Measurements from ENCODE around the gene GPR137B. TPM values are rescaled to one million over a fixed set of nuclear protein-coding genes. Genes with fewer than 3 reads are reported as not detected.

Gene GPR137B
- total and polyA plus RNA-seq, 12 donors = 3.4 to 30.0 (median 13.7) TPM

GRCh38 chr1:236167154-236167553, 24.8 kb downstream of the GPR137B start:
- Histone ChIP-seq H3K4me3 (no peak overlapping the region), H3K4me1 (replicated peaks in 1 of 2) (peaks cover 0 to 7% of the 10 kb centered on the region in 2 donors), H3K9me3 (replicated peaks in 1 of 3) (no peaks in the 10 kb centered on the region), H3K36me3 (replicated peaks in 1 of 2) (no peaks in the 10 kb centered on the region), H3K27ac (no peak overlapping the region), H3K27me3 (no peaks in the 10 kb centered on the region)
- intact Hi-C loops (cut with DNase I) = no loop called here
- no peak for DNase-seq
- WGBS, 4 donors = 92 to 94% (median 94%) methylated on average over 7 of the region's 7 CpGs
- TF ChIP-seq, protein P1, sequence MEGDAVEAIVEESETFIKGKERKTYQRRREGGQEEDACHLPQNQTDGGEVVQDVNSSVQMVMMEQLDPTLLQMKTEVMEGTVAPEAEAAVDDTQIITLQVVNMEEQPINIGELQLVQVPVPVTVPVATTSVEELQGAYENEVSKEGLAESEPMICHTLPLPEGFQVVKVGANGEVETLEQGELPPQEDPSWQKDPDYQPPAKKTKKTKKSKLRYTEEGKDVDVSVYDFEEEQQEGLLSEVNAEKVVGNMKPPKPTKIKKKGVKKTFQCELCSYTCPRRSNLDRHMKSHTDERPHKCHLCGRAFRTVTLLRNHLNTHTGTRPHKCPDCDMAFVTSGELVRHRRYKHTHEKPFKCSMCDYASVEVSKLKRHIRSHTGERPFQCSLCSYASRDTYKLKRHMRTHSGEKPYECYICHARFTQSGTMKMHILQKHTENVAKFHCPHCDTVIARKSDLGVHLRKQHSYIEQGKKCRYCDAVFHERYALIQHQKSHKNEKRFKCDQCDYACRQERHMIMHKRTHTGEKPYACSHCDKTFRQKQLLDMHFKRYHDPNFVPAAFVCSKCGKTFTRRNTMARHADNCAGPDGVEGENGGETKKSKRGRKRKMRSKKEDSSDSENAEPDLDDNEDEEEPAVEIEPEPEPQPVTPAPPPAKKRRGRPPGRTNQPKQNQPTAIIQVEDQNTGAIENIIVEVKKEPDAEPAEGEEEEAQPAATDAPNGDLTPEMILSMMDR (IDR thresholded peaks at IDR 0.05) = no peak
- TF ChIP-seq POLR2A (IDR thresholded peaks at IDR 0.05) = no peak

DNA sequence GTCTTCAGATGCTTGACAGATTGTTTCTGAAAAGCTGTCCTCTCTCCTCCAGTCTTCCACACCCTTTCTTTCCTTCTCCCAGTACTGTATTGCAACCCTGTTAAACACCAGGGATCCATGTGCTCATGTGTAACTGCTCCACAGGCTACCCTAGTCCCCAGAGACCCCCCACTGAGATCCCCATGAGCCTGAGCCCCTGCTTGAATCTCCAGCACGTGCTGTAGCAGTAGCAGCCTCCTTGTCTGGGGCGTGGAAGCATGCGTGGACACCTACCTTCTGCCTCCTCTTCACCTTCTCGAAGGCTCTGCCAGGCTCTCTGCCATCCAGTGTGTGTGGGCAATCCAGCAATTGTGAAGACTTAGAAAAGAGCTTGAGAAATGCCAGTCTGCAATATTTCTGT, 25.2 kb downstream of the GPR137B start:
- Histone ChIP-seq H3K36me3 (replicated peaks in 1 of 2) (no peaks in the 10 kb centered on the region), H3K4me1 (replicated peaks in 1 of 2) (peaks cover 0 to 7% of the 10 kb centered on the region in 2 donors), H3K27ac (no peak overlapping the region), H3K27me3 (no peaks in the 10 kb centered on the region), H3K9me3 (replicated peaks in 1 of 3) (no peaks in the 10 kb centered on the region), H3K4me3 (no peak overlapping the region)
- 86 to 95% (median 91%) methylated on average over 4 of the region's 4 CpGs for WGBS, 4 donors
- intact Hi-C loops (cut with DNase I) = no loop called here
- TF ChIP-seq, protein P1 (IDR thresholded peaks at IDR 0.05) = no peak
- TF ChIP-seq POLR2A (IDR thresholded peaks at IDR 0.05) = no peak
- DNase-seq = no peak

DNA sequence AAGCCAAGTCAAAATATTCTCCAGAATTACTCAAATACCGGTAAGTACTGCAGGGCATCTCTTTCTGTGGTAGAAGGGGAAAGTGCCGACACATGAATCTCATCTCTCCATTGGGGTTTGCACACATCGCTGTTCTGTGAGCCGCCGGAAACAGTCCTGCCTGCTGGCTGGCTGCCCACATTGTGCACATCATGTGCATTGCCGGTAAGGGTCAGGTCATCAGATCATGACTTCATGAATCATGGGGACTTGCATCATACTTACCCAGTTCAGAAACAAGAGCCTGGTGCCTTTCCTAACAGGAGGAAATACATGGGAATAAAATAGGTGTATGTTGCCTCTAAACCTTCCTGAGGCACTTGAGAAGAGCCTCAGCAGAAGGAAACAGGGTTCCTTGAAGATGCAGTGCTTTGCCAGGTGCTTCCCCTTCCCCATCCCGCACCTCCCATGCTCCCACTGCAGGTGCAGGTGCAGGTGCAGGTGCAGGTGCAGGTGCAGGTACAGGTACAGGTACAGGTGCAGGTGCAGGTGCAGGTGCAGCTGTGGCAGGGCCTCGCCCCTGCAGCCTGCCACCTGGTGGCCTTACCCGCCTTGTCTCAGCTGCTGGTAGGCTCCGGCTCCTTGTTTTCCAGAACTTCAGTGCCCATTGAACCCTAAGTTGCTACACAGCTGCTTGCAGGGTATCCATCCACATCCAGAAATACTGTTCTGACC, 26.5 kb downstream of the GPR137B start:
- TF ChIP-seq POLR2A (IDR thresholded peaks at IDR 0.05) = no peak
- TF ChIP-seq, protein P1 (IDR thresholded peaks at IDR 0.05) = no peak
- no peaks in the 10 kb centered on the region for H3K9me3 ChIP-seq (replicated peaks in 1 of 3)
- H3K36me3 ChIP-seq (replicated peaks in 1 of 2) = no peaks in the 10 kb centered on the region
- DNase-seq = peak in 6 of 7 donors; percentile 58 to 82 (median 73)
- peaks cover 0 to 6% of the 10 kb centered on the region in 2 donors for H3K4me1 ChIP-seq (replicated peaks in 1 of 2)
- H3K27ac ChIP-seq = no peak overlapping the region
- H3K27me3 ChIP-seq = no peaks in the 10 kb centered on the region
- WGBS, 4 donors = 68 to 84% (median 79%) methylated on average over 5 to 10 of the region's 10 CpGs
- intact Hi-C loops (cut with DNase I) = no loop called here
- H3K4me3 ChIP-seq = no peak overlapping the region

GRCh38 chr1:236172041-236172579, 29.8 kb downstream of the GPR137B start:
- Histone ChIP-seq H3K27ac (no peak overlapping the region), H3K4me1 (replicated peaks in 1 of 2) (no peaks in the 10 kb centered on the region), H3K36me3 (replicated peaks in 1 of 2) (no peaks in the 10 kb centered on the region), H3K27me3 (no peaks in the 10 kb centered on the region), H3K9me3 (replicated peaks in 1 of 3) (no peaks in the 10 kb centered on the region), H3K4me3 (no peak overlapping the region)
- TF ChIP-seq POLR2A (IDR thresholded peaks at IDR 0.05) = no peak
- TF ChIP-seq, protein P1 (IDR thresholded peaks at IDR 0.05) = no peak
- no peak for DNase-seq
- intact Hi-C loops (cut with DNase I) = no loop called here

Data from adrenal gland (tissue), 12 donors.